SK-N-SH (cell line): ENCODE data around the gene PYDC1. TPM values are rescaled to one million over a fixed set of nuclear protein-coding genes. Genes with fewer than 3 reads are reported as not detected.
"Not testable (repeated sequence)": the region's sequence is repeated elsewhere in the genome, so short reads cannot be mapped to it uniquely, and the experiment has no call there.

Experiments used
- CTCF ChIA-PET: fragments of 300-600, 350-600 bp; formaldehyde crosslinking; extraction: SDS; loops from one replicate; lab custom pipeline; 2021; lab: Yijun Ruan, JAX
- POLR2A ChIA-PET: fragments of 350-600 bp; sonication (Branson Sonifier 250); formaldehyde crosslinking; extraction: SDS; loops from one replicate; lab custom pipeline; 2020; ENCODE audit warnings: antibody characterized with exemption, inconsistent platforms; lab: Yijun Ruan, JAX
- DNase-seq: peaks from one replicate; pipeline ENCODE4 v3.0.0; 2012
- H2AFZ ChIP-seq: fragments of 200-600 bp; sonication (generic); 2 replicates; pipeline ENCODE4 v1.8.1; 2016; ENCODE audit warnings: antibody characterized with exemption, mild to moderate bottlenecking, low read depth
- H3F3A ChIP-seq: fragments of 200-600 bp; sonication (generic); replicated peaks from 2 replicates; pipeline ENCODE3; 2016; ENCODE audit warnings: antibody characterized with exemption, mild to moderate bottlenecking; ENCODE audit not compliant: insufficient read depth
- H3K27ac ChIP-seq, 2 experiments: fragments of 200-500 bp in 1 of 2; fragments of 200-600 bp in 1 of 2; sonication (Bioruptor generic) in 1 of 2; sonication (generic), shearing (Covaris generic) in 1 of 2; 2 replicates each; pipeline versions ENCODE4 v1.5.1 to v1.6.1; 2014 to 2016; ENCODE audit warnings: low read depth in 2 of 2, inconsistent platforms in 1 of 2, low read length in 1 of 2, mild to moderate bottlenecking in 1 of 2, mixed read lengths in 1 of 2
- H3K27me3 ChIP-seq: fragments of 200-600 bp; sonication (generic), shearing (Covaris generic); 2 replicates; pipeline ENCODE4 v1.6.1; 2016; ENCODE audit warnings: mixed run types; ENCODE audit not compliant: insufficient read depth
- H3K36me3 ChIP-seq, 2 experiments: fragments of 200-500 bp in 1 of 2; fragments of 200-600 bp in 1 of 2; sonication (Bioruptor generic) in 1 of 2; sonication (generic) in 1 of 2; replicated peaks in 1 of 2; 2 replicates each; pipeline versions ENCODE3 to v1.5.1; 2014 to 2016; ENCODE audit warnings: low read length in 1 of 2, mild to moderate bottlenecking in 1 of 2; ENCODE audit not compliant: insufficient read depth in 2 of 2, control insufficient read depth in 1 of 2
- H3K4me1 ChIP-seq, 2 experiments: fragments of 200-500 bp in 1 of 2; fragments of 200-600 bp in 1 of 2; sonication (Bioruptor generic) in 1 of 2; sonication (generic), shearing (Covaris generic) in 1 of 2; 2 replicates each; pipeline versions ENCODE4 v1.5.1 to v1.6.1; 2014 to 2016; ENCODE audit warnings: low read depth in 1 of 2, low read length in 1 of 2, mixed run types in 1 of 2; ENCODE audit not compliant: insufficient read depth in 2 of 2, control insufficient read depth in 1 of 2
- H3K4me2 ChIP-seq: fragments of 200-600 bp; sonication (generic), shearing (Covaris generic); 2 replicates; pipeline ENCODE4 v1.6.1; 2017; ENCODE audit warnings: mixed run types
- H3K4me3 ChIP-seq, 2 experiments: fragments of 200-500 bp in 1 of 2; fragments of 200-600 bp in 1 of 2; sonication (Bioruptor generic) in 1 of 2; sonication (generic), shearing (Covaris generic) in 1 of 2; 2 replicates each; pipeline versions ENCODE4 v1.5.1 to v1.8.1; 2014 to 2016; ENCODE audit warnings: low read depth in 2 of 2, inconsistent platforms in 1 of 2, low read length in 1 of 2, mild to moderate bottlenecking in 1 of 2, mixed read lengths in 1 of 2, moderate library complexity in 1 of 2
- H3K79me2 ChIP-seq: fragments of 200-600 bp; sonication (generic); 2 replicates; pipeline ENCODE4 v1.8.1; 2017; ENCODE audit warnings: mild to moderate bottlenecking; ENCODE audit not compliant: insufficient read depth
- H3K9ac ChIP-seq: fragments of 200-600 bp; sonication (generic); 2 replicates; pipeline ENCODE4 v1.6.1; 2017; ENCODE audit warnings: mixed run types
- H3K9me2 ChIP-seq: fragments of 200-600 bp; sonication (generic); 2 replicates; pipeline ENCODE4 v1.6.1; 2017; ENCODE audit warnings: mixed run types
- H3K9me3 ChIP-seq: fragments of 200-600 bp; sonication (generic); 2 replicates; pipeline ENCODE4 v1.6.1; 2017; ENCODE audit warnings: mixed run types, mild to moderate bottlenecking, moderate library complexity
- H4K20me1 ChIP-seq: fragments of 200-600 bp; sonication (generic); 2 replicates; pipeline ENCODE4 v1.6.1; 2017; ENCODE audit warnings: mild to moderate bottlenecking, mixed run types; ENCODE audit not compliant: insufficient read depth
- CHD2 ChIP-seq: fragments of 150-350 bp; IDR thresholded peaks from 2 replicates; pipeline ENCODE4 v1.6.1; 2018; ENCODE audit warnings: low read length; ENCODE audit not compliant: partially characterized antibody
- CTCF ChIP-seq: fragments of 200-600 bp; sonication (generic); IDR thresholded peaks from 2 replicates; pipeline ENCODE4 v1.6.1; 2017; ENCODE audit warnings: antibody characterized with exemption, mild to moderate bottlenecking, moderate library complexity
- EP300 ChIP-seq, 2 experiments: IDR thresholded peaks; 2 replicates each; pipeline versions ENCODE4 v1.4.0 to v1.6.1; 2012; ENCODE audit warnings: borderline replicate concordance in 1 of 2, low read depth in 1 of 2, low read length in 1 of 2
- FOSL2 ChIP-seq: IDR thresholded peaks from 2 replicates; pipeline ENCODE4 v1.4.0; 2012; ENCODE audit warnings: low read depth, mild to moderate bottlenecking, moderate library complexity, borderline replicate concordance
- FOXJ3 ChIP-seq: sonication (generic); formaldehyde crosslinking; IDR thresholded peaks from 2 replicates; pipeline ENCODE4 v1.5.1; 2020; ENCODE audit warnings: mild to moderate bottlenecking, missing genetic modification reagents
- GABPA ChIP-seq: IDR thresholded peaks from 2 replicates; pipeline ENCODE4 v1.4.0; 2012; ENCODE audit warnings: low read depth, mild to moderate bottlenecking
- GATA2 ChIP-seq: sonication (generic); formaldehyde crosslinking; IDR thresholded peaks from 2 replicates; pipeline ENCODE4 v1.5.0; 2020; ENCODE audit warnings: mild to moderate bottlenecking, missing genetic modification reagents
- JUND ChIP-seq: IDR thresholded peaks from 2 replicates; pipeline ENCODE4 v1.4.0; 2012
- MEF2A ChIP-seq: IDR thresholded peaks from 2 replicates; pipeline ENCODE4 v1.4.0; 2012; ENCODE audit warnings: low read depth, borderline replicate concordance
- NFIC ChIP-seq: IDR thresholded peaks from 2 replicates; pipeline ENCODE4 v1.4.0; 2012; ENCODE audit warnings: borderline replicate concordance
- PBX3 ChIP-seq: IDR thresholded peaks from 2 replicates; pipeline ENCODE4; 2012
- RAD21 ChIP-seq: IDR thresholded peaks from 2 replicates; pipeline ENCODE4 v1.6.1; 2012; ENCODE audit warnings: mild to moderate bottlenecking, low read length
- REST ChIP-seq: IDR thresholded peaks from 2 replicates; pipeline ENCODE4 v1.6.1; 2012; ENCODE audit warnings: mild to moderate bottlenecking, low read depth, low read length, moderate library complexity
- RFX5 ChIP-seq: IDR thresholded peaks from 2 replicates; pipeline ENCODE4 v1.6.1; 2012; ENCODE audit warnings: mild to moderate bottlenecking, improper control_type of control experiment, low read length
- RXRA ChIP-seq: IDR thresholded peaks from 2 replicates; pipeline ENCODE4 v1.4.0; 2012; ENCODE audit warnings: low read depth, mild to moderate bottlenecking, borderline replicate concordance
- SIN3A ChIP-seq: IDR thresholded peaks from 2 replicates; pipeline ENCODE4 v1.6.1; 2012; ENCODE audit warnings: low read depth, mild to moderate bottlenecking, low read length, moderate library complexity, borderline replicate concordance
- SMC3 ChIP-seq: IDR thresholded peaks from 2 replicates; pipeline ENCODE4 v1.6.1; 2012; ENCODE audit warnings: low read depth, low read length, improper control_type of control experiment
- TEAD4 ChIP-seq: IDR thresholded peaks from 2 replicates; pipeline ENCODE4 v1.4.0; 2012; ENCODE audit warnings: mild to moderate bottlenecking, borderline replicate concordance; ENCODE audit not compliant: insufficient read depth
- USF1 ChIP-seq: IDR thresholded peaks from 2 replicates; pipeline ENCODE4 v1.4.0; 2012; ENCODE audit warnings: low read depth, borderline replicate concordance
- WGBS: methylation state at CpG from one replicate; pipeline ENCODE4 v1.1.6; 2017; ENCODE audit warnings: low lambda C conversion rate; 5-methylcytosine and 5-hydroxymethylcytosine counted together
- polyA plus RNA-seq, 3 experiments: library from polyadenylated mRNA; depleted of rRNA; stranded (reverse); fragments of >200 nt; gene quantifications; 2 replicates each; pipeline ENCODE4 v1.2.3, GENCODE V29; 2012

The PYDC1 gene
- polyA plus RNA-seq, 1 of the 3 experiments (the other 2 are of a cell fraction), result not detected

- POLR2A ChIA-PET, H3K4me3 ChIP-seq, H3F3A ChIP-seq, H4K20me1 ChIP-seq, H3K9ac ChIP-seq, H3K4me1 ChIP-seq, DNase-seq, H3K9me2 ChIP-seq, H3K9me3 ChIP-seq, H3K36me3 ChIP-seq, H3K4me2 ChIP-seq, H3K27ac ChIP-seq, H2AFZ ChIP-seq, H3K79me2 ChIP-seq, CTCF ChIA-PET: not testable (repeated sequence)
- peaks cover 76% of the 10 kb centered on the region for H3K27me3 ChIP-seq
- 36% methylated on average over 8 of the region's 8 CpGs for WGBS
Measured at GRCh38 chr16:31245598-31245997, 28.7 kb upstream of the PYDC1 start.

- H3K4me2 ChIP-seq, result no peak overlapping the region
- POLR2A ChIA-PET, result no interaction called here
- no peaks in the 10 kb centered on the region for H3K4me1 ChIP-seq
- no peaks in the 10 kb centered on the region for H3K79me2 ChIP-seq
- H3K27ac ChIP-seq, result no peak overlapping the region
- H3K9me2 ChIP-seq, result no peaks in the 10 kb centered on the region
- H3F3A ChIP-seq, result no peaks in the 10 kb centered on the region
- H3K27me3 ChIP-seq, result peaks cover 81% of the 10 kb centered on the region
- no peak overlapping the region for H3K4me3 ChIP-seq
- H3K9me3 ChIP-seq, result no peaks in the 10 kb centered on the region
- WGBS, result 12% methylated on average over 7 of the region's 9 CpGs
- CTCF ChIA-PET, result no interaction called here
- H4K20me1 ChIP-seq, result no peaks in the 10 kb centered on the region
- no peak overlapping the region for H3K9ac ChIP-seq
- no peaks in the 10 kb centered on the region for H3K36me3 ChIP-seq
- no peak for DNase-seq
- no peak overlapping the region for H2AFZ ChIP-seq
- TF ChIP-seq RXRA, result no peak
- no peak for TF ChIP-seq SMC3
- TF ChIP-seq SIN3A, result no peak
- TF ChIP-seq MEF2A, result no peak
- no peak for TF ChIP-seq NFIC
- no peak for TF ChIP-seq GABPA
- no peak for TF ChIP-seq TEAD4
- TF ChIP-seq REST, result no peak
- TF ChIP-seq PBX3, result no peak
- TF ChIP-seq JUND, result no peak
- TF ChIP-seq CTCF, result no peak
- TF ChIP-seq FOSL2, result no peak
- no peak for TF ChIP-seq USF1
- no peak for TF ChIP-seq GATA2 (CRISPR knock-in tag)
- TF ChIP-seq EP300 (IDR thresholded peaks at IDR 0.05; ENCODE audit: borderline replicate concordance in 1 of 2, low read depth in 1 of 2, low read length in 1 of 2), result no peak
- no peak for TF ChIP-seq RAD21
- no peak for TF ChIP-seq FOXJ3 (CRISPR knock-in tag)
- TF ChIP-seq CHD2, result no peak
- TF ChIP-seq RFX5, result no peak
Measured at GRCh38 chr16:31243734-31244670, 27.1 kb upstream of the PYDC1 start.
